Stimulated activated CD8-positive, alpha-beta memory T cell treated with anti-CD3 and anti-CD28 coated beads, Interleukin-15, amount 100 ng/mL, for 48 hours (primary cell): ENCODE results near the gene GABRR2.
"Not testable (repeated sequence)": the region's sequence is repeated elsewhere in the genome, so short reads cannot be mapped to it uniquely, and the experiment has no call there.

Experiments used
- DNase-seq, 2 donors: peaks; one replicate each; pipeline ENCODE4 v3.0.0-alpha.2; 2020; ENCODE audit warnings: low read depth in 2 of 2

The GABRR2 gene

GRCh38 chr6:89324304-89324703, 9.2 kb upstream of the GABRR2 start:
- DNase-seq = no peak

DNA sequence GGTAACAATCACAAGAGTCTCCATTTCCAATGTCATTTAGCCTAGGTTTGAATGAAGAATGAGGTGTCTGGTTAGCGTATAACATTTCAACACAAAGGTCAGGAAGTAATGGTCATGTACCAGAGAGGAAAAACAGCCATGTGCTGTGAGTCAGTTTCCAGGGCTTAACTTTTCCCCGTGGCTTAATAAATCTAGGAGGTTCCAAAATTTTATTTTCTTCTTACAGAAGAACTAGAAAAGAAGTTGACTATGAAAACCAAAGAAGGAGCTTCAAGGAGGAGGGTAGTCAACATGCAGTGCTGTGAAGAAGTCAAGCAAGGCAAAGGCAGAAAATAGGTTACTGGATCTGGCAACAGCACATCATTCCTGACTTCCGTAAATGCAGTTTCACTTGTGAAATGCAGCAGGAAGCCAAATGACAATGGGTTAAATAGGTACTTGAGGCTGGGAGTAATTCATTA, 8.4 kb upstream of the GABRR2 start:
- no peak for DNase-seq

DNA sequence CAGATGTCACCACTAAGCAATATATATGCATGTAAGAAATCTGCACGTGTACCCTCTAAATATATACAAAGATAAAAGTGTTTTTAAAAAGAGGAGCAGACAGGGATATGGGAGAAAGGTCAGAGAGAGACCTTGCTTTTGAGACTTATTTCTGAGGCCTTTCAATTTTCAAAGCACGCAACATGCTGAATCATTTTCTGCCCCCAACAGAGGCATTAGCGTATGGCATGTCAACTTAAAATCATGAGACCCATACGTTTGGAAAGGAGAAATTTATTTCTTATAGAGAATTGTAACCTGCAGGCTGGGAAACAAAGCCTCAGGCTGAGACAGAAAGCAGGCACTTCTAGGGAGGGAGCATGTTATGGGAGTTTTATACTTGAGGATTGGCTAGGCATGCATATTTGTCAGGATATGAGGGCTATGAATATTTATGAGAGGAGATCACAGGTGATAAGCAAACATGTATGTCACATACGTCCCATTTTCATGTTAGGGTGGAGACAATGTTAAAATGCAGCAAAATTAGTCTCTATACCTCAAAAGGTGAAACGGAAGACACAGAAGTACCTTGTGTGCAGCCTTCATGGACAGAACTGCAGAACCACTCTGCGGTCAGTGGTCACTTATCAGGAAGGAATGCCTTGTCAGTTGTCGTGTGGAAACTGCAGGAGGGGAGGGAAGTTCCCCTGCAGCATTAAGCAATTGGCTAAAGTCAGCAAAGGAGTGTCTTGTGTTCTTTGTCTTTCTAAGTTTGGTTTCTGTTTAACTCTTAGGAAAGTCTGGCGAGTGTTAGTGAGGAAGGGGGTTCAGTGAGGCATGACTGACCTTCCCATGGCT, 6.3 kb upstream of the GABRR2 start:
- DNase-seq = no peak

DNA sequence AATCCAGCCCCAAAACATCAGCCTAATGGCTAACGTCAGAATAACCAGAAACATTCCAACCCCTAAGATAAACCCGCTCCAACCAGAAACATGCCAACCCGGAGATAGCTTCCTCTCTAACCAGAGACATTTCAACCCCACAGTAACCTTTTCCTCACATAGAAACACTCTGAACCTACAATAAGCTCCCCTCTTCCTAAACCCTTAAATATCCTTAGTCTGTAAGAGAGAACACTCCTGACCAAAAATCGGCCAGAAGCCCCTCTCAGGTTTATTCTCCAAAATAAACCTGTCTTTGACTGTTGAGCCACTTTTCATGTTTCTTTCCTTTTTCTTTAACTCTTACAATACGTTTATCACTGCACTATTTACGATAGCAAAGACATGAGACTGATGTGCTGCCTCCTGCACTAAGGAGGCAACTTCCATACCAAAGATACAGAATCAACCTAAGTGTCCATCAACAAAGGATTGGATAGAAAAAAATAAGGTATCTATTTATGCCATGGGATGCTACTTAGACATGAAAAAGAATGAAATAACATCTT, 5.0 kb upstream of the GABRR2 start:
- DNase-seq = no peak

GRCh38 chr6:89317067-89317466, 2.0 kb upstream of the GABRR2 start:
- DNase-seq = no peak

DNA sequence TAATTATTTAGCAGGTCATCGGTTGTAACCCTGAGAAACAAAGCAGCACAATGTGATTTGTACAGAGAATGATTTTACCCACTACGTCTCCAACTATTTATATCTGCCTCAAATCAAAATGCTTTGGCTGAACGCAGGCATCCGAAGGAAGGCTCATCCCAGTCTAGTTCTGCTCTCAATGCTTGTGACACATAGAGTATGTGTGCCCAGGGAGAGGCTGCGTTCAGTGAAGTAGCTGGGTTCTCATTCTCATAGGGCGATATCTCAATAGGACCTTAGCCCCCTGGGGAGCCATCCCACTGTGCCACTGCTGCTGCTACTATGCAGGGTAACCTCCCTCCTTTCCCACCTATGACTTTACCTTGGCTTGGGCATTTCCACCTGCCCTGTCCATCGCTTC, 407 bp downstream of the GABRR2 start:
- no peak for DNase-seq

- DNase-seq = no peak
Observed at GRCh38 chr6:89313006-89313405, 2.1 kb downstream of the GABRR2 start.

- no peak for DNase-seq
Observed at GRCh38 chr6:89311853-89312531, 3.1 kb downstream of the GABRR2 start.

DNA sequence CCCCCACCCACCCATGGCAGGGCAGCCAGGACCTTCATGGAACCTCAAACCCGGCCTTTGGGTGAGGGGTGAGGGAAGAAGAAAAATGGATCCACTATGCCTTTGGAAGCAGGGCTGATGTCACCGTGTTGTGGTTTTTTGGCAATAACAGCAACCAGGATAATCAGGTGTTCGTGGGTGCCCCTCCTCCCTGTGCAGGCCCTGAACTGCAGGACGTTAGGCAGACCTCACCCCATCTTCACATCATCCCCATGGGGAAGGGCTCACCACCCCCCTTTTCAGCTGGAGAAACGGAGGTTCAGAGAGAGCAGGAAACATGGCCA, 3.6 kb downstream of the GABRR2 start:
- no peak for DNase-seq

- no peak for DNase-seq
Observed at GRCh38 chr6:89310929-89311328, 4.2 kb downstream of the GABRR2 start.

- DNase-seq = no peak
Observed at GRCh38 chr6:89308525-89309395, 6.3 kb downstream of the GABRR2 start.

DNA sequence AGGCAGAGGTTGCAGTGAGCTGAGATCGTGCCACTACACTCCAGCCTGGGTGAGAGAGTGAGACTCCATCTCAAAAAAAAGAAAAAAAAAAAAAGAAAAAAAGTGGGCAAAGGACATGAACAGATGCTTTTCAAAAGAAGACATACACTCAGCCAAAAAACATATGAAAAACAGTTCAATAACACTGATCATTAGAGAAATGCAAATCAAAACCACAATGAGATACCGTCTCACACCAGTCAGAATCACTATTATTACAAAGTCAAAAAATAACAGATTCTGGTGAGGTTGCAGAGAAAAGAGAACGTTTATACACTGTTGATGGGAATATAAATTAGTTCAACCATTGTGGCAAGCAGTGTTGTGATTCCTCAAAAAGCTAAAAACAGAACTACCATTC, 10.6 kb downstream of the GABRR2 start:
- DNase-seq = not testable (repeated sequence)

- DNase-seq = no peak
Observed at GRCh38 chr6:89302936-89303335, 12.2 kb downstream of the GABRR2 start.

- DNase-seq = no peak
Observed at GRCh38 chr6:89302195-89302770, 12.8 kb downstream of the GABRR2 start.

- DNase-seq = no peak
Observed at GRCh38 chr6:89301586-89302194, 13.4 kb downstream of the GABRR2 start.

GRCh38 chr6:89299466-89299850, 15.6 kb downstream of the GABRR2 start:
- no peak for DNase-seq

DNA sequence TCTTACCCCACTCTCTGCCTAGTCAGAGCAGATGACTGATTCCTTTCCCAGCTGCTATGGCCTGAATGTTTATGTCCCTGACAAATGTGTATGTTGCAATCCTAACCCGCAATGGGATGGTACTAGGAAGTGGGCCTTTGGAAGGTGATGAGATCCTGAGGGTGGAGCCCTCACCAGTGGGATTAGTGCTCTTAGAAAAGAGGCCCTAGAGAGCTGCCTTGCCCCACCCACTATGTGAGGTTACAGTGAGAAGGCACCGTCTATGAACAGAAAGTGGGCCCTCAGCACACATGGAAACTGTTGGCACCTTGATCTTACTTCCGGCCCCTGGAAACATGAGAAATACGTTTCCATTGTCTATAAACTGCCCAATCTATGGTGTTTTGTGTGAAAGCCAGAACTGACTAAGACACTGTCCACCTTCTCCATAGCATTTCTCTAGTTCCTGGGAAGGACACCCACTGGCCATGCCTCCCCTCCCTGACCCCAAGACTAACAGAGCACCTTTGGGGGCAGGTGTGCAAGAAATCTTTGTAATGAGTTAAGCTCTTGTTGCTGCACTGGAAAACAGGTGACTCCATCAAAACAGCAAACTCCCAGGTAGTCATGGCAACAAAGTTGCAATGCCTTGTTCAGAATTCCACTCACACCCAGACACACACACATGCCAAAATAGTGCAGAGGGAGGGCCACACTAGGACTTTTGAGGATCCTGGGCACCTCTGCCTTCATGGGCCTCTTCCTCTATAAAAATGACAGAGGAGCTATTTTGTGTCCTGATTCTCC, 16.2 kb downstream of the GABRR2 start:
- no peak for DNase-seq

GRCh38 chr6:89297695-89298351, 17.3 kb downstream of the GABRR2 start:
- DNase-seq = peak; percentile 52 to 68

DNA sequence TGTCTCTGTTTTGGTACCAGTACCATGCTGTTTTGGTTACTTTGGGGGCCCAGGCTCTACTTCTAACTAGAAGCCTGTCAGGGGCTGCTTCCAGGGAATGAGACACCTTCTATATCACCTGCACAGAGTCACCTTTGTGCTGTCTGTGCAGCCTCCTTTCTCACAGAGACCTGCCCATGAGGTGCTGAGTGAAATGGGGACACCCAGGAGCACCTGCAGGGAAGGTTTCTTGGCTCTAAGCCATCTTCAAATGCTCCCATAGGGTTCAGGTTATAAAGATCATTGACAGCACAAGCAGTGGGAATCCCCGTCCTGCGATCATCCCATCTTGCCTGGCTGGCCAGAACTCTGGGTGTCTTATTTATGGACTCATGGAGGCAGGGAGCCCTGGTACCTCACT, 19.1 kb downstream of the GABRR2 start:
- DNase-seq = no peak

DNA sequence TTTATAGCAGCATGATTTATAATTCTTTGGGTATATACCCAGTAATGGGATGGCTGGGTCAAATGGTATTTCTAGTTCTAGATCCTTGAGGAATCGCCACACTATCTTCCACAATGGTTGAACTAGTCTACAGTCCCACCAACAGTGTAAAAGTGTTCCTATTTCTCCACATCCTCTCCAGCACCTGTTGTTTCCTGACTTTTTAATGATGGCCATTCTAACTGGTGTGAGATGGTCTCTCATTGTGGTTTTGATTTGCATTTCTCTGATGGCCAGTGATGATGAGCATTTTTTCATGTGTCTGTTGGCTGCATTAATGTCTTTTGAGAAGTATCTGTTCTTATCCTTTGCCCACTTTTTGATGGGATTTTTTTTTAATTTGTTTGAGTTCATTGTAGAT, 20.0 kb downstream of the GABRR2 start:
- DNase-seq = not testable (repeated sequence)
